Colonic mucosa (tissue), 4 donors: Measurements from ENCODE around the gene FBF1. TPM values are rescaled to one million over a fixed set of nuclear protein-coding genes. Genes with fewer than 3 reads are reported as not detected.
A peak's percentile ranks its signal among the peaks of the same experiment; 100 is the strongest.

Experiments
- DNase-seq: peaks from one replicate; pipeline ENCODE4 v3.0.0-alpha.2; 2020
- H3K27ac ChIP-seq: fragments of 200-600 bp; one replicate; pipeline ENCODE4 v1.8.0; 2021
- H3K27me3 ChIP-seq: fragments of 200-600 bp; one replicate; pipeline ENCODE4 v1.8.0; 2021
- H3K36me3 ChIP-seq: fragments of 200-600 bp; one replicate; pipeline ENCODE4 v1.8.0; 2021
- H3K4me1 ChIP-seq: fragments of 200-600 bp; one replicate; pipeline ENCODE4 v1.8.0; 2021; ENCODE audit warnings: mild to moderate bottlenecking
- H3K4me3 ChIP-seq: fragments of 200-600 bp; one replicate; pipeline ENCODE4 v1.8.0; 2021
- H3K9ac ChIP-seq, 2 donors: one replicate each; pipeline ENCODE4 v1.7.0; 2013; ENCODE audit warnings: control low read depth in 2 of 2, low read depth in 2 of 2, low read length in 2 of 2
- H3K9me3 ChIP-seq: fragments of 200-600 bp; one replicate; pipeline ENCODE4 v1.8.0; 2021
- CTCF ChIP-seq: fragments of 200-600 bp; IDR thresholded peaks from one replicate; pipeline ENCODE4 v1.8.0; 2022; ENCODE audit warnings: antibody characterized with exemption, mild to moderate bottlenecking
- intact Hi-C: fragments of 100-400 bp; cut with DNase I; formaldehyde crosslinking; loops from one replicate; pipeline ENCODE4 v1.14.1; 2022
- total RNA-seq, 2 donors: library from RNA; stranded (reverse); fragmentation: NEBNext Ultra II Directional in 1 of 2; extraction: Animal tissue kit (Norgen Biotek cat#: 25700) in 1 of 2; gene quantifications; one replicate each; pipeline ENCODE4 v1.2.1, GENCODE V29; 2021
- donor health status: healthy.
- donor health status: DM: no; HTN: no; CAD: no.
- donor health status: DM: no; HTN: no; CAD: no.

Gene FBF1
- total RNA-seq, 2 donors from 2014 or later: 3.2 to 21.5 TPM

DNA sequence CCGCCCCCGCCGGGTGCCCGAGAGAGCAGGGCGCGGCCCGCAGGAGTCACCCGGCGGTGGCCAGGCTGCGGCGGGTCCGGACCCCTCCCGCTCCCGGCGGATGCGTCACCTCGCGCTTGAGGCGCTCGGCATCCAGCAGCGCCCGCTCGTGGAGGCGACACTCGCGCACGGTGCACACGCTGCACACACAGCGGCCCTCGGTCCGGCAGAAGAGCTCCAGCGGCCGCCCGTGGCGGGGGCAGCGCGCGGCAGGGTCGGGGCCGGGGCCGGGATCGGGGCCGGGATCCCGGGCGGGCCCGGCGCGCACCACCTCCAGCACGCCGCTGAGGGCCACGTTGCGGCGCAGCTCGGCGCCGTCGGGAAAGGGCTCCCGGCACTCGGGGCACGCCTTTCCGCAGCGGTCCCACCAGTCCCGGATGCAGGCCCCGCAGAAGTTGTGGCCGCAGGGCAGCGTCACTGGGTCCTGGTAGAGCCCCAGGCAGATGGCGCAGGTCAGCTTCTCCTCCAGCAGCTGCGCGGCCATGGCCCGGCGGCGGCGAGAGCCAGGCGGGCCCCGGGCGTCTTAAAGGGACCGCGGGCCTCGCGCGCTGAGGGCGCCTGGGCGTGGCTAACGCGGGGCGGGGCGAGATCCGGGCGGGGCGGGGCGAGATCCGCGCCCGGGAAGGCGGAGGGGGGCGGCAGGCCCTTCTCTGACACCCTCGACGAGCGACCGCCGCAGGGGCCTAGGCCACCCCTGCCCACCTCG, 44.3 kb downstream of the FBF1 start, which contains the start of gene TRIM65:
TRIM65 (minus strand) TSS at position 537 of the 745 bp plus-strand sequence; CDS start at position 523, 14 bp downstream.
- no peaks in the 10 kb centered on the region for H3K9me3 ChIP-seq
- peak within 1 kb of the TSS; percentile 92 for H3K27ac ChIP-seq
- intact Hi-C loops: no loop called here
- H3K36me3 ChIP-seq: peaks cover 12% of the 10 kb centered on the region
- H3K27me3 ChIP-seq: no peaks in the 10 kb centered on the region
- peak within 1 kb of the TSS; percentile 73 for H3K4me3 ChIP-seq
- peak within 1 kb of the TSS; percentile 71 to 83 for H3K9ac ChIP-seq
- no peak for TF ChIP-seq CTCF
- H3K4me1 ChIP-seq: peaks cover 8% of the 10 kb centered on the region
- DNase-seq: peak; percentile 84

DNA sequence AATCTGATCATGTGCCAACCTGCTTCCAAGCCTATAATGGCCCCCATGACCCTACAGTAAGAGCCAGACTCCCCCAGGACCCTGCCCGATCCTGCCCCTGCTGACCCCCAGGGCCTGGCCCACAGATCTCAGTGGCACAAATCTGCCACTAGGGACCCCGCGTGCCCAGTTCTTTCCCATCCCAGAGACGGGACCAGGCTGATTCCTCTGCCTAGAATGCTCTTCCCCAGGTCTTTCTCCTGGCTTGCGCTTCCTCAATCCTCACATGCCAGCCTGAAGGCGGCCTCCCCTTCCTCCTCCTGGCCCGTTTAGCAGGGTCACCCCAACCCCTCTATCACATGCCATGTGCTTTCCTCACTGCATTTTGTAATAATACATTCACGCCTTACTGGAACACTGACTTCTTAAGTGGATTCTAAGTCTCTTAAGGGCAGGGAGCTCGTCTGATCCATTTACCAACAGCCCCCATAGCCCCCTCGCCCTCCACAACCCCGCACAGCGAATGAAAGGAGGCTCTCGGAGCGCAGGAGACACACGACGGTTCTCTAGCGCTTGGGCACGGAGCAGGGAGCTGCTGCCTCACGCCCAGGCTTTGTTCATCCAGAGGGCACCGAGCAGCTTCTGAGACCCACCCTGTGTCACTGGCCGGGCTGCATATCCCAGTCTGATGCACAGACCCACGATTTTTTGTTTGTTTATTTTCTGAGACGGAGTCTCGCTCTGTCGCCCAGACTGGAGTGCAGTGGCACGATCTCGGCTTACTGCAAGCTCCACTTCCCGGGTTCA, 45.3 kb downstream of the FBF1 start:
- DNase-seq: peak; percentile 44
- intact Hi-C loops: no loop called here
- peaks cover 8% of the 10 kb centered on the region for H3K4me1 ChIP-seq
- H3K27me3 ChIP-seq: no peaks in the 10 kb centered on the region
- H3K9me3 ChIP-seq: no peaks in the 10 kb centered on the region
- H3K9ac ChIP-seq: peak overlapping the region; percentile 61 to 71
- peaks cover 12% of the 10 kb centered on the region for H3K36me3 ChIP-seq
- H3K4me3 ChIP-seq: peak overlapping the region; percentile 73
- TF ChIP-seq CTCF: no peak
- peak overlapping the region; percentile 92 for H3K27ac ChIP-seq

DNA sequence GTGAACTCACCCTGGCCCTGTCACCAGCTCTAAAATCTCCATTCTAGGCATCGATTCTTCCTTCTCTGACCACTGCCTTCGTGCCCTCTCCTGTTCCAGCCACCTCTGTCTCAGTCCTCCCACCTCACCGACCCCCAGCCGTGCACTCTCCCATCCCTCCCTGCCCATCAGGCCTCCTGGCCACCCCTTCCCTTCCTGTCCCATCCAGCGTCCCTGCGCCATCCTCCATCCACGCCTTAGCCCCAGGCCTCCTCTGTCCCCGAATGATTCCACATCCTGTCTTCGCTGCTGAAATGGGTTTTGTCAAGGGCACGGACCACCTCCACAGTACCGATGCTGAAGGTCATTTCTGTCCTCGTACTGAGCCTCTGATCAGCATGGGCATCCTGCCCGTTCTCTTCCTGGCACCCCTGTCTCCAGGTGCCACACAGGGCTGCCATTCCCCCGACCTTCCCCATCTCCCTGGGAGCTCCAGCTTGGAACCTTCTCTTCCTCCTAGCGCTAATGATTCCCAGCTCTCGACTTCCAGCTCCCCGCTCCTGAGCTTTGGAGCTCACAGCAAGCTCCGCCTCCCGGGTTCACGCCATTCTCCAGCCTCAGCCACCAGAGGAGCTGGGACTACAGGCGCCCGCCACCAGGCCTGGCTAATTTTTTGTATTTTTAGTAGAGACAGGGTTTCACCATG, 46.7 kb downstream of the FBF1 start:
- Histone ChIP-seq H3K27me3 (no peaks in the 10 kb centered on the region), H3K4me1 (peaks cover 8% of the 10 kb centered on the region), H3K9ac (peak overlapping the region in 1 of 2 donors; percentile 6), H3K36me3 (peaks cover 11% of the 10 kb centered on the region), H3K27ac (no peak overlapping the region), H3K9me3 (no peaks in the 10 kb centered on the region), H3K4me3 (no peak overlapping the region)
- no peak for DNase-seq
- intact Hi-C loops: no loop called here
- no peak for TF ChIP-seq CTCF

DNA sequence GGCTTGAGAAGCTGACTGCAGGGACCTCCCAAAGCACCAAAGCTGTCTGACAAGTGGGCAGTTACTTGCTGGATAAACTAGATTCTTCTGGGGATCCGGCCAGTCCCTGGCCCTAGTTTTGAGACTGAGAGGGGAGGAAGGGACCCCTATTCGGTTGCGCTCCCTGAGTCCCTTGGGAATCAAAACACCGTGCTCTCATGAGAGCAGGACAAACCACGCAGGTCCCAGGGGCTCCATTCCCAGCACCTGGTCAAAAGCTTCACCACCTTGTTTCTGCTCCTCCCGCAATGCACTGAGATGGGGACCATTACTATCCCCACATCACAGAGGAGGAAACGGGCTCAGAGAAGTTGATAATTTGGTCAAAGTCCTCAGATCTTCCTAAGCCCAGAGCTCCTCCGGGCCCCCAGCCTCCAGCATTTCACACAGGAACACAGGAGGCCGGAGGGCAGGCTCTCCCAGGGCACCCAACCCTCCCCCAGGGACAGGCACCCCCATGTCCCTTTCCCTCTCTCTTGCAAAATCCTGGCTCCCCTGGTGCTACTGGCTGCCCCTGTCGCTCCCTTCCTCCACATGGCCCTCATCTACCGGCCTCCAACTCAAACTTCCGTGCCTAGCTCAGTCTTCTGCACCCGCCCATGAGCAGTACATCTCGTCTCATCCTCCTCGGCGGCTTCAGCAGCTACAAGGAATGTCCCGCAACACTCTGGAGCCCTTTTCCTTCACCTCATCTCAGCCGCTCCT, 47.4 kb downstream of the FBF1 start:
- no peak overlapping the region for H3K27ac ChIP-seq
- TF ChIP-seq CTCF: no peak
- peak overlapping the region in 1 of 2 donors; percentile 6 for H3K9ac ChIP-seq
- peaks cover 4% of the 10 kb centered on the region for H3K36me3 ChIP-seq
- H3K4me1 ChIP-seq: peaks cover 8% of the 10 kb centered on the region
- no peak overlapping the region for H3K4me3 ChIP-seq
- DNase-seq: no peak
- intact Hi-C loops: no loop called here
- H3K9me3 ChIP-seq: no peaks in the 10 kb centered on the region
- no peaks in the 10 kb centered on the region for H3K27me3 ChIP-seq
